ENCODE measurements around the gene NFE2L2.

DNA sequence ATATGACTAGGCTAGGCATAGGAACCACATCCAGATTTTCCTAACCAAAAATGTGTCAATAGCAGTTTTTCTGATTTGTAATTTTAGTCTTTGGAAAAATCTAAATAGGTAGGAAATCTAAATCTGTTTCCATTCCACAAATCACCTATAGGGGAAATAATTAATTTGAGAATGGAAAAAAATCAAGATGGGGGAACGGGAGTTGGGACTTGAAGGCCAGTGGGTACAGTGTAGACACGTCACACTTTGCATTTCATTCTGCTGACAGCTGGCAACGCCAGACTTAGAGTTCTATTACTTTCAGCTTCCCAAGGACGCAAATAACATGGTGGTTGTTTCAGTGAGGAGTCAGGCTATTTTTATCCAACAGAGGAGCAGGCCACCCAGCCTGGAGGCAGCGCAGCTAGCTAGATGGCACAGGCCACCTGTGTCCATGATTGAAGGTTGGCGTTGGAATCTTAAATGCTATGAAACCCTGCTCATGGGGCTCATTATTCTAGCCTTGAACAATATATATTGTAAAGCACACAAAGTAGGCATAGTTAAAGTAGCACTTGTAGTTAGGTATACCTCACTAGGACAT lies 28.6 kb downstream of the NFE2L2 start:
- TF ChIP-seq POLR2AphosphoS5 (IDR thresholded peaks at IDR 0.05; ENCODE audit: insufficient read depth, low read depth, low read length) = no peak
- TF ChIP-seq, protein P1, sequence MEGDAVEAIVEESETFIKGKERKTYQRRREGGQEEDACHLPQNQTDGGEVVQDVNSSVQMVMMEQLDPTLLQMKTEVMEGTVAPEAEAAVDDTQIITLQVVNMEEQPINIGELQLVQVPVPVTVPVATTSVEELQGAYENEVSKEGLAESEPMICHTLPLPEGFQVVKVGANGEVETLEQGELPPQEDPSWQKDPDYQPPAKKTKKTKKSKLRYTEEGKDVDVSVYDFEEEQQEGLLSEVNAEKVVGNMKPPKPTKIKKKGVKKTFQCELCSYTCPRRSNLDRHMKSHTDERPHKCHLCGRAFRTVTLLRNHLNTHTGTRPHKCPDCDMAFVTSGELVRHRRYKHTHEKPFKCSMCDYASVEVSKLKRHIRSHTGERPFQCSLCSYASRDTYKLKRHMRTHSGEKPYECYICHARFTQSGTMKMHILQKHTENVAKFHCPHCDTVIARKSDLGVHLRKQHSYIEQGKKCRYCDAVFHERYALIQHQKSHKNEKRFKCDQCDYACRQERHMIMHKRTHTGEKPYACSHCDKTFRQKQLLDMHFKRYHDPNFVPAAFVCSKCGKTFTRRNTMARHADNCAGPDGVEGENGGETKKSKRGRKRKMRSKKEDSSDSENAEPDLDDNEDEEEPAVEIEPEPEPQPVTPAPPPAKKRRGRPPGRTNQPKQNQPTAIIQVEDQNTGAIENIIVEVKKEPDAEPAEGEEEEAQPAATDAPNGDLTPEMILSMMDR (IDR thresholded peaks at IDR 0.05; ENCODE audit: extremely low read depth in 1 of 2, insufficient read depth in 1 of 2, low read depth in 1 of 2, low read length in 2 of 2) = no peak
- TF ChIP-seq POLR2A (IDR thresholded peaks at IDR 0.05; ENCODE audit: low read depth, low read length) = no peak
- TF ChIP-seq, protein P2, sequence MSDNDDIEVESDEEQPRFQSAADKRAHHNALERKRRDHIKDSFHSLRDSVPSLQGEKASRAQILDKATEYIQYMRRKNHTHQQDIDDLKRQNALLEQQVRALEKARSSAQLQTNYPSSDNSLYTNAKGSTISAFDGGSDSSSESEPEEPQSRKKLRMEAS (IDR thresholded peaks at IDR 0.05; ENCODE audit: insufficient read depth, insufficient read length) = no peak
- TF ChIP-seq EZH2 (IDR thresholded peaks at IDR 0.05; ENCODE audit: borderline replicate concordance, low read depth, low read length, severe bottlenecking) = no peak
